Ishikawa (cell line): ENCODE measurements around the gene PPAN.

Experiments
- CEBPB ChIP-seq: IDR thresholded peaks from 2 replicates; pipeline ENCODE4 v1.6.1; 2012
- CREB1 ChIP-seq: IDR thresholded peaks from 2 replicates; pipeline ENCODE4 v1.6.1; 2012; ENCODE audit warnings: low read depth
- EGR1 ChIP-seq: IDR thresholded peaks from 2 replicates; pipeline ENCODE4 v1.6.1; 2012
- EP300 ChIP-seq: IDR thresholded peaks from 2 replicates; pipeline ENCODE4 v1.6.1; 2012; ENCODE audit warnings: borderline replicate concordance
- FOXM1 ChIP-seq: IDR thresholded peaks from 2 replicates; pipeline ENCODE4 v1.6.1; 2012; ENCODE audit warnings: low read depth, borderline replicate concordance
- NFIC ChIP-seq: IDR thresholded peaks from 2 replicates; pipeline ENCODE4 v1.6.1; 2012
- RAD21 ChIP-seq: IDR thresholded peaks from 2 replicates; pipeline ENCODE4 v1.6.1; 2012; ENCODE audit warnings: low read depth
- TAF1 ChIP-seq: IDR thresholded peaks from 2 replicates; pipeline ENCODE4 v1.6.1; 2012; ENCODE audit warnings: low read depth, mild to moderate bottlenecking
- TCF12 ChIP-seq: IDR thresholded peaks from 2 replicates; pipeline ENCODE4 v1.6.1; 2012; ENCODE audit warnings: low read depth
- TEAD4 ChIP-seq: IDR thresholded peaks from 2 replicates; pipeline ENCODE4 v1.6.1; 2012
- YY1 ChIP-seq: IDR thresholded peaks from 2 replicates; pipeline ENCODE4 v1.6.1; 2012; ENCODE audit warnings: low read depth
- ZBTB7A ChIP-seq: IDR thresholded peaks from 2 replicates; pipeline ENCODE4 v1.6.1; 2012; ENCODE audit warnings: low read depth
- TF ChIP-seq, protein P1 (sequence below): IDR thresholded peaks from 2 replicates; pipeline ENCODE4 v1.6.1; 2012
- TF ChIP-seq, protein P2 (sequence below): IDR thresholded peaks from 2 replicates; pipeline ENCODE4 v1.6.1; 2012
- TF ChIP-seq, protein P3 (sequence below): IDR thresholded peaks from 2 replicates; pipeline ENCODE4 v1.6.1; 2012; ENCODE audit warnings: low read depth, mild to moderate bottlenecking

The PPAN gene

DNA sequence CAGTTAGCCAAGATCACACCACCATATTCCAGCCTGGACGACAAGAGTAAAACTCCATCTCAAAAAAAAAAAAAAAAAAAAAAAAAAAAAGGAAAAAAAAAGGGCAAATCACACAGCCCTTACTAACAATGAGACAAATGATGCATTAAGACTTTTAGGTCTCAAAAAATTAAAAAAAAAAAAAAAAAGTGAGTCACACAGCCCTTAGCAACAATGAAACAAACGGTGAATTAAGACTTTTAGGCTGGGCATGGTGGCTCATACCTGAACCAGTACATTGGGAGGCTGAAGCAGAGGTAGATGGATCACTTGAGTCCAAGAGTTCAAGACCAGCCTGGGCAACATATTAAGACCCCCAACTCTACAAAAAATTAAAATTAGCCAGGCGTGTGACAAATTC is 45.9 kb downstream of the PPAN start:
- TF ChIP-seq TCF12 = no peak
- no peak for TF ChIP-seq EGR1
- no peak for TF ChIP-seq CREB1
- TF ChIP-seq ZBTB7A = no peak
- TF ChIP-seq, protein P1, sequence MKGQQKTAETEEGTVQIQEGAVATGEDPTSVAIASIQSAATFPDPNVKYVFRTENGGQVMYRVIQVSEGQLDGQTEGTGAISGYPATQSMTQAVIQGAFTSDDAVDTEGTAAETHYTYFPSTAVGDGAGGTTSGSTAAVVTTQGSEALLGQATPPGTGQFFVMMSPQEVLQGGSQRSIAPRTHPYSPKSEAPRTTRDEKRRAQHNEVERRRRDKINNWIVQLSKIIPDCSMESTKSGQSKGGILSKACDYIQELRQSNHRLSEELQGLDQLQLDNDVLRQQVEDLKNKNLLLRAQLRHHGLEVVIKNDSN = no peak
- no peak for TF ChIP-seq TAF1

DNA sequence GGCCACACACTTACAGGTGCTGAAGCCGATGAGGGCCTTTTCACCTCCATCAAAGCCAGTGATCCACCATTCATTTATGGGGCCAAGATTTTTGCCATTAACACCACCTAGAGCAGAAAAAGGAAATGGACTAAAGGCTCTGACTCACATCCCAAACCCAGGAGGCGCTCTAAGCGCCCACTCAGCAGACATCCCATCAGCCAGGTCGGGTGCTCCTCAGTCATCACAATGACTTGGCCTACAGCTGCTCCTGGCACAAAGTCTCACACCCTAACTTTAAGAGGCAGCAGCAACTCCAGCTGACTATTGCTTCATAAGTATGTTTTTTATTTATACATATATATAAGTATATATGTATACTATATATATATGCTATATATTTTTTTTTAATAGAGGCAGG is 49.7 kb downstream of the PPAN start:
- TF ChIP-seq EP300 (no peak), YY1 (no peak), TEAD4 (no peak), CEBPB (no peak), FOXM1 (no peak), NFIC (no peak)
- TF ChIP-seq, protein P2, sequence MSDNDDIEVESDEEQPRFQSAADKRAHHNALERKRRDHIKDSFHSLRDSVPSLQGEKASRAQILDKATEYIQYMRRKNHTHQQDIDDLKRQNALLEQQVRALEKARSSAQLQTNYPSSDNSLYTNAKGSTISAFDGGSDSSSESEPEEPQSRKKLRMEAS = no peak
- TF ChIP-seq, protein P1 = no peak

DNA sequence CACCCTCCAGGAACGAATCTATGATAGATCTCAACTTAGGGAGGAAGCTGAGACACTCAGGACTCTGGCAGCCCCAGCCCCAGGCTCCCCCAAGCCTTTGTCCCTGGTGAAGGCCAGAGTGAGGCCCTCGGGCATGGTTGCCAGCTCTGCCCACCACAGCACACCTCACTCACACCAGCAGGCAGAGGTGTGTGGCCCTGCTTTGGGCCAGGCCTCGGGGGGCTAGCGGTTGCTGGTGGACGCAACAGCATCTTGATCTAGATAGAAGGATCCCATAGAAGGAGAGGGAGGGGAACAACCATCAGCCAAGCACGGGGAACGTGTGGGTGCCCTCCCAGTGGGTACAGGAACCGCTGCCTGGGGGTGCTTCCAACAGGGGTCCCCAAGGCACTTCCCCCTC is 51.9 kb downstream of the PPAN start:
- TF ChIP-seq, protein P3, sequence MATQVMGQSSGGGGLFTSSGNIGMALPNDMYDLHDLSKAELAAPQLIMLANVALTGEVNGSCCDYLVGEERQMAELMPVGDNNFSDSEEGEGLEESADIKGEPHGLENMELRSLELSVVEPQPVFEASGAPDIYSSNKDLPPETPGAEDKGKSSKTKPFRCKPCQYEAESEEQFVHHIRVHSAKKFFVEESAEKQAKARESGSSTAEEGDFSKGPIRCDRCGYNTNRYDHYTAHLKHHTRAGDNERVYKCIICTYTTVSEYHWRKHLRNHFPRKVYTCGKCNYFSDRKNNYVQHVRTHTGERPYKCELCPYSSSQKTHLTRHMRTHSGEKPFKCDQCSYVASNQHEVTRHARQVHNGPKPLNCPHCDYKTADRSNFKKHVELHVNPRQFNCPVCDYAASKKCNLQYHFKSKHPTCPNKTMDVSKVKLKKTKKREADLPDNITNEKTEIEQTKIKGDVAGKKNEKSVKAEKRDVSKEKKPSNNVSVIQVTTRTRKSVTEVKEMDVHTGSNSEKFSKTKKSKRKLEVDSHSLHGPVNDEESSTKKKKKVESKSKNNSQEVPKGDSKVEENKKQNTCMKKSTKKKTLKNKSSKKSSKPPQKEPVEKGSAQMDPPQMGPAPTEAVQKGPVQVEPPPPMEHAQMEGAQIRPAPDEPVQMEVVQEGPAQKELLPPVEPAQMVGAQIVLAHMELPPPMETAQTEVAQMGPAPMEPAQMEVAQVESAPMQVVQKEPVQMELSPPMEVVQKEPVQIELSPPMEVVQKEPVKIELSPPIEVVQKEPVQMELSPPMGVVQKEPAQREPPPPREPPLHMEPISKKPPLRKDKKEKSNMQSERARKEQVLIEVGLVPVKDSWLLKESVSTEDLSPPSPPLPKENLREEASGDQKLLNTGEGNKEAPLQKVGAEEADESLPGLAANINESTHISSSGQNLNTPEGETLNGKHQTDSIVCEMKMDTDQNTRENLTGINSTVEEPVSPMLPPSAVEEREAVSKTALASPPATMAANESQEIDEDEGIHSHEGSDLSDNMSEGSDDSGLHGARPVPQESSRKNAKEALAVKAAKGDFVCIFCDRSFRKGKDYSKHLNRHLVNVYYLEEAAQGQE = no peak
- no peak for TF ChIP-seq TAF1
- no peak for TF ChIP-seq TEAD4
- TF ChIP-seq CREB1 = no peak

DNA sequence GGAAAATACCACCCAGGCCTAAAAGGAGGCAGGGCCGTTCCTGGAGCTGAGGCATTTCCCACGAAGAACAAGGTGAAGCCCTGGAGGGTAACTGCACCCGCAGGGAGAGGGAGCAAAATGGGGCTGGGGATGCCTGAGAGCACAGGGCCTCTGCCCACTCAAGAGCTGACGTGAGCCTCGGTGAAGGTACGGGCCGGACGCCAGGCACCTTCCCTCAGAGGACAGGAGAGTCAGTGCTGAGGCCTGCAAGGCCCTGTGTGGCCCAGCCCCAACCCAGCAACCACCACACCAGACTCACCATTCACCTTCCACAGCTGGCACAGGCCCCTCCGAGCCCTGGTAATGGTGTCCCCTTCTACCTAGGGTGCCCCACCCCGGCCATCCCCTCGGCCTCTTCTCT is 52.3 kb downstream of the PPAN start:
- TF ChIP-seq EP300 = no peak
- no peak for TF ChIP-seq NFIC

DNA sequence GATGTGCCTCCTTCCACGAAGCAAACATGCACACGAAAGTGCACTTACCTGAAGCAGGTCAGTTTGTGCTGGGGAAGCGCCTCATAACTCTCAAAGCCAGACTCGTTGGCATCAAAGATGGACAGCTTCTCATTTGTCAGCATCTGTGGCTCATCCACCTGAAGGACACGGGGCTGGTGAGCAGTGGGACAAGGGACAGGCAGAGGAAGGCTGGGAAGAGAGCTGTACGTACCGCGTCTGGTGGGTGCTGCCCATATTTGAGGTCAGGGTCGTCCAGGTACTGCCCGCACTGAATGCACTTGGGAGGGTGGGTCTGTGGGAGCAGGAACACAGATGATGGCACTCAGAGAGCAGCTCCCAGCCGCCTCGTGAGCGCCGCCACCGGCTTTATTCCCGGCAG is 53.4 kb downstream of the PPAN start:
- TF ChIP-seq, protein P2 = no peak
- TF ChIP-seq NFIC = no peak
- TF ChIP-seq RAD21 = no peak
- TF ChIP-seq FOXM1 = no peak
- no peak for TF ChIP-seq CREB1
- TF ChIP-seq YY1 = no peak
- no peak for TF ChIP-seq TEAD4
- no peak for TF ChIP-seq EP300
- no peak for TF ChIP-seq CEBPB
- TF ChIP-seq TCF12 = no peak
- TF ChIP-seq EGR1 = no peak
- TF ChIP-seq, protein P3 = no peak
- TF ChIP-seq TAF1 = no peak
- TF ChIP-seq, protein P1 = no peak
- no peak for TF ChIP-seq ZBTB7A
